Measurements from ENCODE around the gene CSRP2.

CSRP2 gene

DNA sequence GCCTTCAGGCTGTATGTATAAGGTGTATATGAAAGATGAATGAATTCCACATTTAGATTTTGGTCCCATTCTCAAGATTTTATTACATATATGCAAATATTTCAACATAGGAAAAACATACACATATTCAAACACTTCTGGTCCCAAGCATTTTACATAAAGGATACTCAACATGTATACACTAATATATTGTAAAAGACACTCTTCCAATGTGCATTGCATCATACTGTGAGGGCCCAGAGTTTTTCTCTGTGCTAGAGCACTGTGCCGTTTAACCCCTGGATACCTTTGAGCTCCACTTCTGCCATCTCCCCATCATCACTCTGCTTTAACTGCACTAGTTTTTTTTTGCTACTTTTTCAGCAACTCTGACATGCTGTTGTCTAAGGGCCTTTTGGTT, 66.8 kb downstream of the CSRP2 start:
- TF ChIP-seq SUZ12 (IDR thresholded peaks at IDR 0.05) (no peak), HDGF (IDR thresholded peaks at IDR 0.05; ENCODE audit: borderline replicate concordance) (no peak), SP1 (IDR thresholded peaks at IDR 0.05) (no peak), FOXM1 (IDR thresholded peaks at IDR 0.05; ENCODE audit: borderline replicate concordance) (no peak), NFRKB (IDR thresholded peaks at IDR 0.05) (no peak)
- no peak for DNase-seq (ENCODE audit: extremely low spot score)
- CTCF ChIA-PET = no interaction called here
- POLR2A ChIA-PET = no interaction called here

GRCh38 chr12:76810671-76811419, 68.0 kb downstream of the CSRP2 start:
- DNase-seq (ENCODE audit: extremely low spot score) = no peak
- ChIA-PET CTCF (no interaction called here), POLR2A (no interaction called here)
- no peak for TF ChIP-seq FOXM1 (IDR thresholded peaks at IDR 0.05; ENCODE audit: borderline replicate concordance)
- TF ChIP-seq ELF4 (IDR thresholded peaks at IDR 0.05) = no peak
- no peak for TF ChIP-seq ZNF384 (IDR thresholded peaks at IDR 0.05)
- TF ChIP-seq TARDBP (IDR thresholded peaks at IDR 0.05) = no peak
- no peak for TF ChIP-seq SP1 (IDR thresholded peaks at IDR 0.05)
- TF ChIP-seq BHLHE40 (IDR thresholded peaks at IDR 0.05; ENCODE audit: borderline replicate concordance) = no peak
- no peak for TF ChIP-seq ARNT (IDR thresholded peaks at IDR 0.05)
- no peak for TF ChIP-seq SUZ12 (IDR thresholded peaks at IDR 0.05)
- no peak for TF ChIP-seq HDGF (IDR thresholded peaks at IDR 0.05; ENCODE audit: borderline replicate concordance)
- no peak for TF ChIP-seq L3MBTL2 (conservative IDR thresholded peaks at IDR 0.05)
- TF ChIP-seq FOXK2 (IDR thresholded peaks at IDR 0.05) = no peak
- no peak for TF ChIP-seq FOXA1 (IDR thresholded peaks at IDR 0.05)
- TF ChIP-seq CTBP1 (IDR thresholded peaks at IDR 0.05; ENCODE audit: borderline replicate concordance) = no peak
- TF ChIP-seq NFRKB (IDR thresholded peaks at IDR 0.05) = no peak
- no peak for TF ChIP-seq LEF1 (IDR thresholded peaks at IDR 0.05; ENCODE audit: borderline replicate concordance)
- TF ChIP-seq, protein P1, sequence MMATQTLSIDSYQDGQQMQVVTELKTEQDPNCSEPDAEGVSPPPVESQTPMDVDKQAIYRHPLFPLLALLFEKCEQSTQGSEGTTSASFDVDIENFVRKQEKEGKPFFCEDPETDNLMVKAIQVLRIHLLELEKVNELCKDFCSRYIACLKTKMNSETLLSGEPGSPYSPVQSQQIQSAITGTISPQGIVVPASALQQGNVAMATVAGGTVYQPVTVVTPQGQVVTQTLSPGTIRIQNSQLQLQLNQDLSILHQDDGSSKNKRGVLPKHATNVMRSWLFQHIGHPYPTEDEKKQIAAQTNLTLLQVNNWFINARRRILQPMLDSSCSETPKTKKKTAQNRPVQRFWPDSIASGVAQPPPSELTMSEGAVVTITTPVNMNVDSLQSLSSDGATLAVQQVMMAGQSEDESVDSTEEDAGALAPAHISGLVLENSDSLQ (IDR thresholded peaks at IDR 0.05) = no peak
